Spleen (tissue), 7 donors: ENCODE results near the gene GGNBP2.

ENCODE experiments used
- CTCF ChIP-seq, 11 experiments: fragments of 200-600 bp in 7 of 11; fragments of 450-650 bp in 4 of 11; sonication (generic) in 4 of 11; IDR thresholded peaks in 8 of 11; conservative IDR thresholded peaks in 3 of 11; 1 replicate in 7 of 11; 2 replicates in 4 of 11; pipeline versions ENCODE4 v1.4.0 to v1.8.0; 2016 to 2021; ENCODE audit warnings: antibody characterized with exemption in 11 of 11, inconsistent platforms in 4 of 11, mild to moderate bottlenecking in 1 of 11
- POLR2A ChIP-seq, 3 donors: fragments of 450-650 bp; IDR thresholded peaks; one replicate each; pipeline ENCODE4 v1.5.1; 2017; ENCODE audit warnings: antibody characterized with exemption in 3 of 3, mild to moderate bottlenecking in 1 of 3
- donor health status: DM: no; HTN: no; CAD: no; lungs with moderate emphysema.
- donor health status: DM: no; HTN: no; CAD: no.
- donor health status: DM: no; HTN: no; CAD: no.

- TF ChIP-seq CTCF (IDR thresholded peaks at IDR 0.05 in 8 of 11, conservative IDR thresholded peaks at IDR 0.05 in 3 of 11) = no peak
- no peak for TF ChIP-seq POLR2A (IDR thresholded peaks at IDR 0.05)
Measured at GRCh38 chr17:36547776-36548175, 3.1 kb downstream of the GGNBP2 start.
